ENCODE measurements around the gene MUC15. TPM values are rescaled to one million over a fixed set of nuclear protein-coding genes. Genes with fewer than 3 reads are reported as not detected.

MUC15 gene
- total and polyA plus RNA-seq, 10 donors: not detected

DNA sequence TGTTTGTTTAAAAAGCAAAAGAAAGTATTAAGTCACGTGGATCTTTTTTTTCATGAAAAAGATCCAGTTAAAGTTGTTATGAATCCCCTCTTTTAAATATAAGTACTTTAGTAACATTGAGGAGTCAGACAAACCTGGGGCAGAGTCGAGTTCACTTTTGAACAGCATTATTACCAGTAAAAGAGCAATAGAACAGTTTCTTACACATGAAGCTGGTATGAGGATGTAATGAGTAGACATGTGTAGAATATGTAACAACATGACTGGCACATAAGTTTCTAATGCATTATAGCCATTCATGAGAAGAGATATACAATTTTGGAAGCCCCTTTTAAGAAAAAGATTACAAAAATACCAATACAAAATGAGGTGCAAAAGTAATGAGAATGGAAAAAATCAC, 7.6 kb upstream of the MUC15 start:
- H3K36me3 ChIP-seq: no peaks in the 10 kb centered on the region
- DNase-seq: no peak
- TF ChIP-seq CTCF (IDR thresholded peaks at IDR 0.05 in 8 of 11, conservative IDR thresholded peaks at IDR 0.05 in 3 of 11): no peak
- no peak for TF ChIP-seq POLR2AphosphoS5 (IDR thresholded peaks at IDR 0.05)
- no peak for TF ChIP-seq POLR2A (IDR thresholded peaks at IDR 0.05)
- H3K4me3 ChIP-seq: no peak overlapping the region
- H3K27me3 ChIP-seq (replicated peaks in 1 of 7): no peaks in the 10 kb centered on the region
- H3K27ac ChIP-seq: no peak overlapping the region
- 65 to 70% (median 68%) methylated on average over 2 of the region's 2 CpGs for WGBS, 5 donors
- intact Hi-C loops (cut with DNase I; ENCODE audit: low total_unique reads): no loop called here
- no peaks in the 10 kb centered on the region for H3K9me3 ChIP-seq
- no peaks in the 10 kb centered on the region for H3K4me1 ChIP-seq

GRCh38 chr11:26578998-26579661, 7.1 kb upstream of the MUC15 start:
- DNase-seq: no peak
- intact Hi-C loops (cut with DNase I; ENCODE audit: low total_unique reads): no loop called here
- 47 to 76% (median 64%) methylated on average over 1 of the region's 1 CpG for WGBS, 5 donors

GRCh38 chr11:26575946-26576345, 3.9 kb upstream of the MUC15 start:
- H3K27ac ChIP-seq: no peak overlapping the region
- no peaks in the 10 kb centered on the region for H3K36me3 ChIP-seq
- intact Hi-C loops (cut with DNase I; ENCODE audit: low total_unique reads): no loop called here
- TF ChIP-seq CTCF (IDR thresholded peaks at IDR 0.05 in 8 of 11, conservative IDR thresholded peaks at IDR 0.05 in 3 of 11): no peak
- no peak for TF ChIP-seq POLR2A (IDR thresholded peaks at IDR 0.05)
- TF ChIP-seq POLR2AphosphoS5 (IDR thresholded peaks at IDR 0.05): no peak
- WGBS, 5 donors: 68 to 85% (median 76%) methylated on average over 5 of the region's 5 CpGs
- H3K4me1 ChIP-seq: no peaks in the 10 kb centered on the region
- no peaks in the 10 kb centered on the region for H3K27me3 ChIP-seq (replicated peaks in 1 of 7)
- no peak for DNase-seq
- H3K4me3 ChIP-seq: no peak overlapping the region
- no peaks in the 10 kb centered on the region for H3K9me3 ChIP-seq

More at GRCh38 chr11:26578998-26579661, 7.1 kb upstream of the MUC15 start:
- no peaks in the 10 kb centered on the region for H3K4me1 ChIP-seq
- H3K4me3 ChIP-seq: no peak overlapping the region
- no peaks in the 10 kb centered on the region for H3K36me3 ChIP-seq
- H3K27ac ChIP-seq: no peak overlapping the region
- TF ChIP-seq POLR2A (IDR thresholded peaks at IDR 0.05) (no peak), CTCF (IDR thresholded peaks at IDR 0.05 in 8 of 11, conservative IDR thresholded peaks at IDR 0.05 in 3 of 11) (no peak), POLR2AphosphoS5 (IDR thresholded peaks at IDR 0.05) (no peak)
- H3K27me3 ChIP-seq (replicated peaks in 1 of 7): no peaks in the 10 kb centered on the region
- no peaks in the 10 kb centered on the region for H3K9me3 ChIP-seq

DNA sequence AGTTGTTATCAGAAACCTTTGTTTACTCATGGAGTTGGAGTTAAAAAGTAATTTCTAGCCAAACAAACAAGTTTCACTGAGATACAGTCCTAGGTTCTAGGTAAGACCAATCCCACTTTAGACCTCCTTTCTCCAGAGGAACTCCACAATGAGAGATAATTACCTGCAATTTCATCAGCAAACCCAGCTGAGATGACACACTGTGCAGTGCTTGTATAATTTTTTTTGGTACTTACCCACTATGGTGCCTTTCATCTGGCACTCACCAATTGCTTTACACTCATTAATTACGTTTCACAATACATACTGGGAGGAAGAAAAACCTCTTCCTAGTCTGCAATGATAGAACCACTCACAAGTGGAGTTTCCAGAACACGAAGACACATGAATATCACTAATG, 1.8 kb upstream of the MUC15 start:
- Histone ChIP-seq H3K4me3 (no peak overlapping the region), H3K36me3 (no peaks in the 10 kb centered on the region), H3K27ac (no peak overlapping the region), H3K9me3 (no peaks in the 10 kb centered on the region), H3K27me3 (replicated peaks in 1 of 7) (no peaks in the 10 kb centered on the region), H3K4me1 (no peaks in the 10 kb centered on the region)
- intact Hi-C loops (cut with DNase I; ENCODE audit: low total_unique reads): no loop called here
- WGBS, 5 donors: 59 to 75% (median 61%) methylated on average over 2 of the region's 2 CpGs
- TF ChIP-seq POLR2AphosphoS5 (IDR thresholded peaks at IDR 0.05) (no peak), POLR2A (IDR thresholded peaks at IDR 0.05) (no peak), CTCF (IDR thresholded peaks at IDR 0.05 in 8 of 11, conservative IDR thresholded peaks at IDR 0.05 in 3 of 11) (no peak)
- no peak for DNase-seq
